Measurements from ENCODE around the gene HS3ST5.

- TF ChIP-seq, protein P1, sequence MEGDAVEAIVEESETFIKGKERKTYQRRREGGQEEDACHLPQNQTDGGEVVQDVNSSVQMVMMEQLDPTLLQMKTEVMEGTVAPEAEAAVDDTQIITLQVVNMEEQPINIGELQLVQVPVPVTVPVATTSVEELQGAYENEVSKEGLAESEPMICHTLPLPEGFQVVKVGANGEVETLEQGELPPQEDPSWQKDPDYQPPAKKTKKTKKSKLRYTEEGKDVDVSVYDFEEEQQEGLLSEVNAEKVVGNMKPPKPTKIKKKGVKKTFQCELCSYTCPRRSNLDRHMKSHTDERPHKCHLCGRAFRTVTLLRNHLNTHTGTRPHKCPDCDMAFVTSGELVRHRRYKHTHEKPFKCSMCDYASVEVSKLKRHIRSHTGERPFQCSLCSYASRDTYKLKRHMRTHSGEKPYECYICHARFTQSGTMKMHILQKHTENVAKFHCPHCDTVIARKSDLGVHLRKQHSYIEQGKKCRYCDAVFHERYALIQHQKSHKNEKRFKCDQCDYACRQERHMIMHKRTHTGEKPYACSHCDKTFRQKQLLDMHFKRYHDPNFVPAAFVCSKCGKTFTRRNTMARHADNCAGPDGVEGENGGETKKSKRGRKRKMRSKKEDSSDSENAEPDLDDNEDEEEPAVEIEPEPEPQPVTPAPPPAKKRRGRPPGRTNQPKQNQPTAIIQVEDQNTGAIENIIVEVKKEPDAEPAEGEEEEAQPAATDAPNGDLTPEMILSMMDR (IDR thresholded peaks at IDR 0.05) = no peak
- TF ChIP-seq POLR2A (IDR thresholded peaks at IDR 0.05) (no peak), POLR2AphosphoS5 (IDR thresholded peaks at IDR 0.05) (no peak)
These were observed 66.0 kb downstream of the HS3ST5 start for GRCh38 chr6:114276783-114277182.

All from sigmoid colon (tissue), 4 donors.